ENCODE data around the gene SETD2.
"Not testable (repeated sequence)": the region's sequence is repeated elsewhere in the genome, so short reads cannot be mapped to it uniquely, and the experiment has no call there.

- TF ChIP-seq, protein P1, sequence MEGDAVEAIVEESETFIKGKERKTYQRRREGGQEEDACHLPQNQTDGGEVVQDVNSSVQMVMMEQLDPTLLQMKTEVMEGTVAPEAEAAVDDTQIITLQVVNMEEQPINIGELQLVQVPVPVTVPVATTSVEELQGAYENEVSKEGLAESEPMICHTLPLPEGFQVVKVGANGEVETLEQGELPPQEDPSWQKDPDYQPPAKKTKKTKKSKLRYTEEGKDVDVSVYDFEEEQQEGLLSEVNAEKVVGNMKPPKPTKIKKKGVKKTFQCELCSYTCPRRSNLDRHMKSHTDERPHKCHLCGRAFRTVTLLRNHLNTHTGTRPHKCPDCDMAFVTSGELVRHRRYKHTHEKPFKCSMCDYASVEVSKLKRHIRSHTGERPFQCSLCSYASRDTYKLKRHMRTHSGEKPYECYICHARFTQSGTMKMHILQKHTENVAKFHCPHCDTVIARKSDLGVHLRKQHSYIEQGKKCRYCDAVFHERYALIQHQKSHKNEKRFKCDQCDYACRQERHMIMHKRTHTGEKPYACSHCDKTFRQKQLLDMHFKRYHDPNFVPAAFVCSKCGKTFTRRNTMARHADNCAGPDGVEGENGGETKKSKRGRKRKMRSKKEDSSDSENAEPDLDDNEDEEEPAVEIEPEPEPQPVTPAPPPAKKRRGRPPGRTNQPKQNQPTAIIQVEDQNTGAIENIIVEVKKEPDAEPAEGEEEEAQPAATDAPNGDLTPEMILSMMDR (IDR thresholded peaks at IDR 0.05) = not testable (repeated sequence)
- TF ChIP-seq POLR2A (IDR thresholded peaks at IDR 0.05) = not testable (repeated sequence)
Measured at GRCh38 chr3:47119387-47119786, 44.5 kb downstream of the SETD2 start.

Data from right lobe of liver (tissue), 4 donors.